Activated CD8-positive, alpha-beta memory T cell treated with anti-CD3 and anti-CD28 coated beads, Interleukin-2, amount 50 U/mL, for 48 hours (primary cell): ENCODE results near the gene ZDHHC22.

Experiments
- DNase-seq: peaks from one replicate; pipeline ENCODE4 v3.0.0-alpha.2; 2020

Gene ZDHHC22

DNA sequence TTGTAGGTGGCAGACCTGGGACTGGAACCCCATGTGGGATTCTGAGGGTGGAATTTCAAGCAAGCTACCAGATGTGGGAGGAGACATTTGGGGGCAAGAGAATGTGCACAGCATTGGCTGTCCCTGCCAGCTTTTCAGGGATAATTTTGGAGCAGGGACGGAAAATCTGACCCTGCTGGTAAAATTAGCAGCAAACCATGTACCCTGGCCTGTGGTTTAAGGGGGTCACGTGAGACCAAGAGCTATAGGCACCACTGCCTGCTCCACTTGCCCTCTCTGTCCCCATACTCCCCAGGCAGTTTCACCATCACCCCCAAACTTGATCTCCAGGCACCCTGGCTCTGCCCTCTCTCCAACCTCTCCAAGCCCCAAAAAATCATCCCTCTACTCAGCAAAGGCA, 13.5 kb upstream of the ZDHHC22 start:
- DNase-seq, result no peak

GRCh38 chr14:77154421-77154820, 12.8 kb upstream of the ZDHHC22 start:
- no peak for DNase-seq

GRCh38 chr14:77153802-77154201, 12.2 kb upstream of the ZDHHC22 start:
- no peak for DNase-seq

GRCh38 chr14:77151918-77152588, 10.5 kb upstream of the ZDHHC22 start:
- no peak for DNase-seq

DNA sequence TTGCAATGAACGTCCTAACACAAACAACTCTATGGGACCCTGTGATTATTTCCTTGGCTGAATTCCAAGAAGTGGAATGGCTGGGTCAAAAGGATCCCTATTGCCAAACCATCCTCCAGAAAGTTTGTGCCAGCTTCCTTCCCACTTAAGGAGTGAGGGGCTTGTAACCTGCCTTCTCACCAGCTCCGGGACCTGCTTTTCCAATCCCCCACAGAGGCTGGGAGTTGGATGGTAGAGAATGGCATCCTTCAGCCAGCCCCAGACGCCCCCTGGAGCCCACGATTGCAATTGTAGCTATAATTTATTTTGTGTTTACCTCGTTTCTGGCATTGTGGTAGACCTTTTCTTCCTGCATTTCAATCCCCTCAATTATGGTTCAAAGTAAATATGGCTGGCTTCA, 9.7 kb upstream of the ZDHHC22 start:
- DNase-seq, result no peak

DNA sequence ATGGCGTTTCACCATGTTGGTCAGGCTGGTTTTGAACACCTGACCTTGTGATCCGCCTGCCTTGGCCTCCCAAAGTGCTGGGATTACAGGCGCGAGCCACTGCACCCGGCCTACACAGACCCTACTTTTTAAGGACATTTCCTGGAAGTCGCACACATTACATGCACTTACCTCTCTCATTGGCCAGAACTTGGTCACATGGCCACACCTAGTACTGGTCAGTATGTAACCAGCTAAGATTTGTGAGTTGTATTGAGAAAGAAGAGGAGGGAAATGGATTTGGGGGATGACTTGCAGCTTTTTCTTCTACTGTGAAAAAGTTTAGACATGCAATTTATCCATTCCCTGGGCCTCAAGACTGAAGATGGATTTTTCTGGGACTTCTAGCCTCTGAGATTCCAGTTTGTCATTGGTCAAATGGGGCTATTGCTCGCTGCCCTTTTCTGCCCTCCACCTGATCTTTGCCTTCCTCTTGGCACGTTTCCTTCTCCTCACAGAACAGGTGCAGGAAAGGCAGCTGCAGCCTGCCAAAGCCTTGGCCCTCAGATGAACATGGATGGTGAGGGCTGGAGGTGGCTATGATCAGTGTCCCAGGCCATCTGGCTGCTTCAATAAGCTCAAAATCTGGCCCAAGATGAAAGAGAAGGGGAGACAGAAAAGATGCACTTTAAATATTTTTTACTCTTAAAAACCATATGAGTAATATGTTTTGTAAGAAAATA, 7.1 kb upstream of the ZDHHC22 start:
- no peak for DNase-seq

DNA sequence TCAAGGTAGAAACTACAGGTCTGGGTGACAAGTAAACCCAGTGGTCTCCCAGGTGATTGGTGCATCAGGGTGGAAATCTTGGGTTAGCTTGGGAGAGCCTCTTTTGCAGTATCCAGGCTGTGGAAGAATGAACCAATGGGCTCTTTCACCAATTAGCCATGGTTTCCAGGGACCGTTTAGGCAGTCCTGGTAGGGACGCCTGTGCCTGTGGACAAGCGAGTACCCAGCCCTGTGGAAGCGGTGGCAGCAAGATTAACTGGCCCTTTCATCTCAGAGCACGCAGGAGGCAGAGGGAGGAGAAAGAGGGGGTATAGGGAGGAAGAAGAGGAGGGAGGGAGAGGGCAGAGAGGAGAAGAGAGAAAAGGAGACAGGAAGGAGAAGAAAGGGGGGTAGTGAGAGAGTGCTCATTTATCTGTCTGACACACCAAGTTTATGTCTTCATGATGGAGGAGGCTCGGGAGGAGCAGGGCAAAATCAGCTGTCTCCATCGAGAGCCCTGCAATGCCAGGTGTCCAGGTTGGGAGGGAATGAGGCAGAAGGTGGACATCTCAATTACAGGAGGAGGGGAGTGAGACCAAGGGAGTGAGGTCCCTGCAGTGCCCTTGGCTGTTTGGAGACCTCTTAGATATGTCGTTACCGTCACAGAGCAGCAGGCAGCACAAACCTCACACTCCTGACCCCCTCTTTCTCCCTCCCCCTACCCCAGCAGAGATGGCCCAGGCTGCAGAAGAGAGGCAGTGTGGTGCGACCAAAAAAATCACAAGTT, 4.6 kb upstream of the ZDHHC22 start:
- peak; percentile 30 for DNase-seq

GRCh38 chr14:77144412-77145115, 3.0 kb upstream of the ZDHHC22 start:
- DNase-seq, result no peak

- no peak for DNase-seq
These were observed 1.5 kb upstream of the ZDHHC22 start for GRCh38 chr14:77143071-77143470.

GRCh38 chr14:77142005-77142800, 612 bp upstream of the ZDHHC22 start:
- DNase-seq, result no peak

DNA sequence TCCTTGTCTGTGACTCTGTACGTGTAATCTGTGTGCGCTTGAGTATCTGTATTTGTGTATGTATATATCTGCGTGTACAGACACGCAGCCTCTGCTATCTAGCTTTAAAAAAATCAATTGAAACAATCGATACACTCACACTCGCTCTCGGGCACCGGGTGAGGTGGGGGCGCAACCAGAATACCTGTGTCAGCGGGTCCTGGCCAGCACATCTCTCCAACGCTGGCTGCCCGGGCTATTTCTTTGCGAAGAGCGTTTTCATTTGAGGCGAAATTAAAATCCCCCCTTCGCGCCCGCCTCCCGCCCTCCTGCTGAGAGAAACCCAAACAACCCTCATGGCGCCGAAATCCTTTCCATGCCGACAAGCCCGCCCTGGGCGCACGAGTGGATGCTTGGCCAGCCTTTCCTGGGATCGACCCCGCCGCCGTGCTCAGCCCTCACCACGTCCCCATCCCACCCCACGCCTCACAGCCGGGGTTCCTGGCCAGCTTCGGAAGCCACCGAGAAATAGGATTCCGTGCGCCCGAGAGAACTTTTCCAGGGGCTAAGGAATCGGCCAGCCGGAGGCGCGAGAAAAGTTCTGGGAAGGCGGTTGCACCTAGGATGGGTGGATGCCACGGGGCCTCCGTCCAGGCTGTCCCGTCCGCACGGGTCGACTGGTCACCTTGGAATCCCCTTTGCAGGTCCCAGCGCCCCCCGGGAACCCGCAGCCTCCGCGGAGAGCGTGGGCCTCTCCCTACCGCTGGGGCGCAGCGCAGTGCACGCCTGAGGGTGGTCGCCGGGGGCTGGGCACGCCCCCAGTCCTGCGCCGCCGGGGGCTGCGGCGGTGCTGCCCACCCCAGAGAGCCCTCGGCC, 1.0 kb downstream of the ZDHHC22 start:
- DNase-seq, result no peak

- peak; percentile 82 for DNase-seq
These were observed 1.8 kb downstream of the ZDHHC22 start for GRCh38 chr14:77139540-77140358.

DNA sequence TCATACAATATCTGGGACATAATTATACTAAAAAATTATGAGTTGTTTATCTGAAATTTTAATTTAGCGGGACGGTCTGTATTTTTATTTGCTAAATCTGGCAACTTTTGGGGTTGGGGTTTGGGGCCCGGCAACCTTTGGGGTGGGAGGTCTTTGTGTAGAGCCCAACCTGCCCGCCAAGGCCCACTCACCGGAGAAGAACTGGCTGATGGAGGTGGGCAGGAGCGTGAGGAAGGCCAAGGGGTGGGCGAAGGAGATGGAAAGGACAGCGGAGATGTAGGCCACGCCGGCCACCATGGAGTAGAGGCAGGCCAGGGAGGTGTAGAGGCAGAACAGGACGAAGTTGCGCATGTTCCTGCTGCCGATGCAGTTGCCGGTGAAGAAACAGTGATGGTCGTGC, 2.6 kb downstream of the ZDHHC22 start:
- no peak for DNase-seq

GRCh38 chr14:77133720-77134338, 7.8 kb downstream of the ZDHHC22 start:
- peak; percentile 74 for DNase-seq

DNA sequence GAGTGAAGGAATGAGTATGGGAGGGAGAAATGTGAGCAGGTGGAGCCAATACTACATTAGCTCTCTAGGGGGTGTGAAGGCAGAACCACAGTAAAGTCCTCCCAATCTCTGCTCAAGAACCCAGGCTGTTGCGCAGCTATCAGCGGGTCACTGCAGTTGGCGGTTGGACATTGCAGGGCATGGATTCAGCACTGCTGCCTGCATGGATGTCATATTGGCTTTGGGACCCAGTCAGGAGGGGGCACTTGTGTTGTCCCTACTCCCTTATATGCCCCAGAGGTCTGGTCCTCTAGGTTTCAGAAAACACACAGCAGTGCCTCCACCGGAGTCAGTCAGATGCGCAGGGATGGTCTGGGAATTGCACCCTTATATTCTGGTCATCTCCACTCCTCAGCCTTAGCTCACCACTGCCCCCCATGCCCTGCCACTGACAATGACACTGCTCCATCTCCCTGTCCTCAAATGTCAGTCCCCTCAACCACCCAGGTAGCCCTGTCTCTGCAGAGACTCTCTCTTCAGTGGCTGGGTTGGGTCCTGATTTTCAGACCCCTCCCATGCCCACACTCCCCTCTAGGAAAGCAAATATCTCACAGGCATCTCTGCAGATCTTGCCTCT, 9.6 kb downstream of the ZDHHC22 start:
- no peak for DNase-seq

GRCh38 chr14:77131206-77131605, 10.4 kb downstream of the ZDHHC22 start:
- DNase-seq, result no peak

- DNase-seq, result no peak
These were observed 11.2 kb downstream of the ZDHHC22 start for GRCh38 chr14:77130386-77130785.

GRCh38 chr14:77128414-77128891, 13.1 kb downstream of the ZDHHC22 start:
- DNase-seq, result no peak

- no peak for DNase-seq
These were observed 15.1 kb downstream of the ZDHHC22 start for GRCh38 chr14:77126461-77126990.
